GM21367 (cell line): ENCODE results near the gene CETP.
A peak's percentile ranks its signal among the peaks of the same experiment; 100 is the strongest.
"Not testable (repeated sequence)": the region's sequence is repeated elsewhere in the genome, so short reads cannot be mapped to it uniquely, and the experiment has no call there.

Experiments
- ATAC-seq: cut with Tn5 transposase; IDR thresholded peaks from one replicate; pipeline ENCODE4 v1.9.1; 2021; ENCODE audit not compliant: unreplicated experiment

Gene CETP

GRCh38 chr16:56953006-56953405 lies 8.7 kb upstream of the CETP start:
- ATAC-seq, result no peak

GRCh38 chr16:56956076-56956475 lies 5.7 kb upstream of the CETP start:
- no peak for ATAC-seq

- no peak for ATAC-seq
These were observed 5.0 kb upstream of the CETP start for GRCh38 chr16:56956756-56957155.

- ATAC-seq, result no peak
These were observed 969 bp upstream of the CETP start for GRCh38 chr16:56960681-56961281.

- no peak for ATAC-seq
These were observed 364 bp upstream of the CETP start for GRCh38 chr16:56961386-56961785.

- peak; percentile 47 for ATAC-seq
These were observed 2.7 kb downstream of the CETP start for GRCh38 chr16:56964243-56965148.

- no peak for ATAC-seq
These were observed 3.7 kb downstream of the CETP start for GRCh38 chr16:56965149-56966092.

DNA sequence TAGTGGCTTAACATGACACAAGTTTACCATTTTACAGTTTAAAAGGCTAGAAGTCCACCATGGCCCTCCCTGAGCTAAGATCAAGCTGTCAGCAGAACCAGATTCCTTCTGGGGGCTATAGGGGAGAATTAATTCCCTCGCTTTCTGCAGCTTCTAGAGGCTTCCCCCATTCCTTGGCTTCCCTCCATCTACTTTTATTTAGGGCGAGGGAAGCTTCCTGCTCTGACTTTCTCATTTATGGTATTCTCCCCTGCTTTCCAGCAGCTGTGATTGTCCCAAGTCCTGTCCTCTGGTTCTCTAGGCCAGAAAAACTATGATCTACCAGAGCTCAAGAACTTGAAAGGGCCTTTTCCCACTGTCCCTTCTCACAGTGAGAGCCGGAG lies 4.3 kb downstream of the CETP start:
- no peak for ATAC-seq

DNA sequence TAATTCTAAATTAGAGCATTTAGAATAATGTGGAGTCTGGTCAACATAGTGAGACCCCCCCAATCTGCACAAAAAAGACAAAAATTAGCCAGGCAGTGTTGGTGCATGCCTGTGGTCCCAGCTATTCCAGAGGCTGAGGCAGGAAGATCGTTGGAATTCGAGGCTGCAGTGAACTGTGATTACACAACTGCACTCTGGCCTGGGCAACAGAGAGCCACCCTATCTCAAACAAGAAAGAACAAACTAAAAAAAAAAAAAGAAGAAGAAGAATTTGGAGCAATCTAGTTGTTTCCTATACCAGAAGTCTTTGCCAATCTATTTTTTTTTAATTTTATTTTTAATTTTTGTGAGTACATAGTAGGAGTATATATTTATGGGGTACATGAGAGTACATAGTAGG lies 6.0 kb downstream of the CETP start:
- ATAC-seq, result no peak

GRCh38 chr16:56969769-56970168 lies 8.0 kb downstream of the CETP start:
- no peak for ATAC-seq

GRCh38 chr16:56970934-56971767 lies 9.4 kb downstream of the CETP start:
- ATAC-seq, result peak; percentile 59

DNA sequence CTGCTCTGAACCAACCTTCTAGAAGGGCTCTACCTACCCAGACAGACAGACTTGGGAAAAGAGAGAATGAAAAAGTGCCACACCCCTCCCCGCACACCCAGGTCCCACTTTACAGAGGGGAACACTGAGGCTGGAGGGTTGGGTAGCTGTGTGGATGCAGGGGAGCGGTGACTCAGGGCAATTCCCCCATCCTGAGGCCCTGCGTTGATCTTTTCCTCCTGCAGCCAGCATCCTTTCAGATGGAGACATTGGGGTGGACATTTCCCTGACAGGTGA lies 10.0 kb downstream of the CETP start:
- no peak for ATAC-seq

DNA sequence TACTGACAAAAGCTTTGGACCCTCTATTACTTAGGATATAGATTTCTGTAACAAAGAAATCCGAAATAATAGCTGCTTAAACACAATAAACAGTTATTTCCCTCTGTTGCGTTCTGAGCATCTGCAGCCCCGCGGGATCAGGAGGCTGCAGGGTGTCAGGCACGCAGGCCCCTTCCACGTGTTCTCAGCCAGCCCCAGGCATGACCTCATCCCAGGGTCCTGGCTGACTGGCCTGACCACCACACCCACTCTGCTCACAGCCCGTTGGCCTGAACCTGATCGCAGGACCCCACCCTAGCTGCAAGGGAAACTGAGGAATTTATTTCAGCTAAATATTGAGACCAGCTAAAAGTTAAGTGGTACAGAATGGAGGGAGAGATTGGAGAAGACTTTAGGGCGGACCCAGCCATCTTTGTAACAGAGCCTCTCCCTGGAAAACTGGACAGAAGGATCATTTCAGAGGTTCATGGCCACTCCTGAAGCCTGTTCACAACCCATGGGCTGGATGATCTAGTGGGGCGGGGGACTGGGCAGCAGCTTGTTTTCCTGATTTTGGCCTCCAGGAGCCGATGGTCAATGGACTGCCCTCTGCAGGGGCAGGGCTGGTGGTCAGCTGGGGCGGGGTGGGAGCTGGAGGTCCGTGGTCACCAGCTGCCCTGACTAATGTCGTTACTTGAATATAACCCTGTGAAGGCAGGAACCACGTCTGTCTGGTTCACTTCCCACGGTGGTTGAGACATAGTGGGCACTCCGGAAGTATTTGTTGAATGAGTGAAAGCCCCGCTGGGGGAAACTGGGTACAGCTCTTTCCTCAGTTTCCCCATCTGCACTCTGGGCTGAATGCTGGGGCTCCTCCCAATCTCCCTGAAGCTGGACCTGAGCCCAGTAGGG lies 10.9 kb downstream of the CETP start:
- ATAC-seq, result no peak

DNA sequence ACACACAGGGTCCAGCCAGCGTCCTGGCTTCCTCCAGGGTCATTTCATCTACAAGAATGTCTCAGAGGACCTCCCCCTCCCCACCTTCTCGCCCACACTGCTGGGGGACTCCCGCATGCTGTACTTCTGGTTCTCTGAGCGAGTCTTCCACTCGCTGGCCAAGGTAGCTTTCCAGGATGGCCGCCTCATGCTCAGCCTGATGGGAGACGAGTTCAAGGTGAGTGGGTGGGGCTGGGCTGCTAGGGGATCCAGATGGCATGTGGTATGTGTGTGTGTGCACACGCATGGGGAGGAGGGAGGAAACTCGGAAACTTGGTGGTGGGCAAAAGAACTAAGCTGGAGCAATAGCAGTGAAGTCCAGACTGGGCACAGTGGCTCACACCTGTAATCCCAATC lies 11.5 kb downstream of the CETP start:
- ATAC-seq, result no peak

GRCh38 chr16:56973899-56974298 lies 12.1 kb downstream of the CETP start:
- not testable (repeated sequence) for ATAC-seq

DNA sequence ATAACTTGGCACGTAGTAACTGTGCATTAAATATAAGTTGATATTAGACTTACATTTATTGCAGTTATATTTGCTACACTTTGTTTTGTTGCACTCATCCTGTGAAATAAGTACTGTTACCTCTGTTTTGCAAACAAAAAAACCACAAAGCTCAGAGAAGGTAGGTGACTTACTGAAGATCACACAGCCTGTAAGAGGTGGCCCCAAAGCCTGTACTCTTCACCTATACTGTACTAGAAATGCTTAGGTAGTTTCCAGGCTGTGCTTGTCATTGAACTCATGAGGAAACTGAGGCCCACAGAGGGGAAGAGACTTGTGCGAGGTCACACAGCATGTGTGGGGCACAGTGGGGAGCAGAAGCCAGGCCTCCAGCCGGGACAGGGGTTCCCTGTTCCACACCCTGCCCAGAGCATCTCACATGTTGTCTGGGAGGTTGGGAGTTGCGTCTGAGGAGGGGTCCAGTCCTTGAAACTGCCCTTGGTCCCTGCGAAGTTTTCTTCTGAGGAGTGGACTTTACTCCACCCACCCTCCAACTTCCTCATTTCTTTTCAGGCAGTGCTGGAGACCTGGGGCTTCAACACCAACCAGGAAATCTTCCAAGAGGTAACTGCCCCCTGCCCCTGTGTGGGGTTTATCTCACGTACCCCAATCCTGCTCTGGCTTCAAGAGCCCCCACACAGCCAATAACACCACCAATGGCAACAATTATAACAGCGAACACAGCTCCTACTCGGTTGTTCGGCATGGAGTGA lies 13.0 kb downstream of the CETP start:
- ATAC-seq, result no peak

GRCh38 chr16:56975714-56976113 lies 14.0 kb downstream of the CETP start:
- no peak for ATAC-seq

DNA sequence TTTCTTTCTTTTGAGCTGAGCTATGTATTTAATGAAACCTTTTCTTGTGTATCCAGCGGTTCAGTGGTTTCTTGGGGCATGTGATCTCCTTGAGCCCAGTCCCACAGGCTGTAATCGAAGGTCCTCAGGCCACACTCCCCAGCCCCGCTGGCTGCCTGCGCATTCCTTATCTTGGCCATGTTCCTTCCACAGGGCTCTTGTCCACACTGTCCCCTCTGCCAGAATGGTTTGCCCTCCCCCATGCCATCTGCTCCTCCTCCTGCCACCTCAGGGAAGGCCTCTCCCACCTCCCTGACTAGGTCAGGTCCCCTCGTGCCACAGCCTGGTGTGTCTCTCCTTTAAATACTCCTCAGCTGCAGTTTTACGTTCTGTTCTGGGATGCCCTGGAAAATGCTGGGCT lies 15.5 kb downstream of the CETP start:
- ATAC-seq, result no peak

DNA sequence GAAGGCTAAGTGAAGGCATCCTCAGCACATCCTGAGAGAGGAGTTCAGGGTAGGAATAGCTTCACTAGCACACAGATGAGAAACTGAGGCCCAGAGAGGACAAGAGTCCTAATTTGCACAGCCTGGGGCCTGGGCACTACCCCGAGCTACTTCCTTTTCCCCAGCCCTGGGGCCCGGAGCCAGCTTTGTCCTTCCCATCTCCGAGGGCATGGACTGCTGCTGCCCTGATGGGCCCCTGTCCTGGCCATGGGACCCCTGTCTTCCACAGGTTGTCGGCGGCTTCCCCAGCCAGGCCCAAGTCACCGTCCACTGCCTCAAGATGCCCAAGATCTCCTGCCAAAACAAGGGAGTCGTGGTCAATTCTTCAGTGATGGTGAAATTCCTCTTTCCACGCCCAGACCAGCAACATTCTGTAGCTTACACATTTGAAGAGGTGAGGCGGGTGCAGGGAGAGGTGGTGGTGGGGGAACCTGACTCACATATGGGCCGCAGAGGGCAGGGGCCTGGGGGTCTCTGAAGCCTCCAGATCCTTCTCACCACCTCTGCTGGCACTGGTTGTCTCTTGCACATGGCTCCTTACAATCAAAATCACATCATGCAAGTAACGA lies 16.2 kb downstream of the CETP start:
- ATAC-seq, result no peak
